ENCODE results near the gene ERBB2.

GRCh38 chr17:39738568-39738901, 38.7 kb downstream of the ERBB2 start:
- TF ChIP-seq, protein P1, sequence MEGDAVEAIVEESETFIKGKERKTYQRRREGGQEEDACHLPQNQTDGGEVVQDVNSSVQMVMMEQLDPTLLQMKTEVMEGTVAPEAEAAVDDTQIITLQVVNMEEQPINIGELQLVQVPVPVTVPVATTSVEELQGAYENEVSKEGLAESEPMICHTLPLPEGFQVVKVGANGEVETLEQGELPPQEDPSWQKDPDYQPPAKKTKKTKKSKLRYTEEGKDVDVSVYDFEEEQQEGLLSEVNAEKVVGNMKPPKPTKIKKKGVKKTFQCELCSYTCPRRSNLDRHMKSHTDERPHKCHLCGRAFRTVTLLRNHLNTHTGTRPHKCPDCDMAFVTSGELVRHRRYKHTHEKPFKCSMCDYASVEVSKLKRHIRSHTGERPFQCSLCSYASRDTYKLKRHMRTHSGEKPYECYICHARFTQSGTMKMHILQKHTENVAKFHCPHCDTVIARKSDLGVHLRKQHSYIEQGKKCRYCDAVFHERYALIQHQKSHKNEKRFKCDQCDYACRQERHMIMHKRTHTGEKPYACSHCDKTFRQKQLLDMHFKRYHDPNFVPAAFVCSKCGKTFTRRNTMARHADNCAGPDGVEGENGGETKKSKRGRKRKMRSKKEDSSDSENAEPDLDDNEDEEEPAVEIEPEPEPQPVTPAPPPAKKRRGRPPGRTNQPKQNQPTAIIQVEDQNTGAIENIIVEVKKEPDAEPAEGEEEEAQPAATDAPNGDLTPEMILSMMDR (IDR thresholded peaks at IDR 0.05), result no peak
- TF ChIP-seq POLR2A (IDR thresholded peaks at IDR 0.05) (no peak), POLR2AphosphoS5 (IDR thresholded peaks at IDR 0.05) (no peak)
